VCaP (cell line): Measurements from ENCODE around the gene SLC35G2.

Source experiments
- H3K27ac ChIP-seq: fragments of 450-650 bp; 2 replicates; pipeline ENCODE4 v1.5.1; 2017
- CTCF ChIP-seq: fragments of 450-650 bp; conservative IDR thresholded peaks from 2 replicates; pipeline ENCODE4 v1.5.1; 2017; ENCODE audit warnings: mild to moderate bottlenecking, moderate library complexity

Gene SLC35G2

GRCh38 chr3:136898549-136898948 lies 79.6 kb downstream of the SLC35G2 start:
- peak overlapping the region; percentile 82 for H3K27ac ChIP-seq
- no peak for TF ChIP-seq CTCF

- TF ChIP-seq CTCF = no peak
- H3K27ac ChIP-seq = peak overlapping the region; percentile 82
Measured at GRCh38 chr3:136898954-136899353, 80.0 kb downstream of the SLC35G2 start.

- TF ChIP-seq CTCF = no peak
- peak overlapping the region; percentile 82 for H3K27ac ChIP-seq
Measured at GRCh38 chr3:136899622-136900158, 80.8 kb downstream of the SLC35G2 start.

GRCh38 chr3:136900694-136901093 lies 81.8 kb downstream of the SLC35G2 start:
- peak overlapping the region; percentile 82 for H3K27ac ChIP-seq

- peak overlapping the region; percentile 82 for H3K27ac ChIP-seq
- TF ChIP-seq CTCF = no peak
Measured at GRCh38 chr3:136901391-136901790, 82.5 kb downstream of the SLC35G2 start.

- H3K27ac ChIP-seq = peak overlapping the region; percentile 82
Measured at GRCh38 chr3:136902530-136902929, 83.6 kb downstream of the SLC35G2 start.

- no peak overlapping the region for H3K27ac ChIP-seq
- TF ChIP-seq CTCF = no peak
Measured at GRCh38 chr3:136903899-136904298, 85.0 kb downstream of the SLC35G2 start.

GRCh38 chr3:136904746-136905145 lies 85.8 kb downstream of the SLC35G2 start:
- no peak overlapping the region for H3K27ac ChIP-seq
- no peak for TF ChIP-seq CTCF
